ENCODE measurements around the gene MBD6. TPM values are rescaled to one million over a fixed set of nuclear protein-coding genes. Genes with fewer than 3 reads are reported as not detected.

The MBD6 gene
- total RNA-seq, 2 experiments from 2014 or later: 23.9 to 110 TPM

DNA sequence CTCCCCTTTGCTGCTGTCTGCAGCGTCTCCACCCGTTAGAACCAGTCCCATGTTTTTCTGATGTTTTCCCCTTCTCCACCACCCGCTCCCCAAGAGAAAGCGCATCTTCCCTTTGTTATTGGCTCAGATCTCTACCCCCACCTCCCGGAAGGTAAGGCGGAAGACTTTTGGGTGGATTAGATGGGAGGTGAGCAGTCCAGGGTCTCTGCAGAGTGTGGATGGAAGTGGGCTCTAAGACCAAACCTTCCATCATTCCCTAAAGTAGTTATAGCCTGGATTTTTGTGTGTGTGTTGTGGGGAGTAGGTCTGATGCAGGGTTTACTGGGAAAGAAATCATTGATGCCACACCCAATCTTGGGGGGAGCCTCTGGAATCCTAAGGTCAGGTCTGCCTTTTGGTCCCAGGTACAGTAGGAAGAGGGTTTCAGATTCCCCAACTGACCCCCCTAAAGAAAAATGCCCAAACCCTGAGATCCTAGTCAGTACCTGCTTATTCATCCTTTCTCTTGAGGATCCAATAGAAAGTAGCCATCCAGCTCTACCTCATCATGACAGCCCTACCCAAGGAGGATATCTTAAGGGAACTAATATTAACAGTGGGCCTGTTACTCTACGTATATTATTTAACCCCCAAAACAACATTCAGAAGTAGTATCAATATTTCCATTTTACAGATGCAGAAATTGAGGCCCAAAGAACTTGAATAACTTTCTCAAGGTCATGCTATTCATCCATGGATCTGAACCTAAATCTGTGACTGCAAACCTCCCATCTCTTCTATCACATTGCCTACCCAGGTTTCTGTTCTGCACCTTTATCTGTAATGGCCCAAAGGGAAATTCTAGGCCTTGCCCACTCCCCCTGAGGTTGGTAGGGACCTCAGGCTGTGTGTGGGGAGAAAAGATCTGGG lies 28.3 kb downstream of the MBD6 start:
- POLR2A ChIA-PET: no interaction called here
- no peak for TF ChIP-seq CTCF (conservative IDR thresholded peaks at IDR 0.05; ENCODE audit: low read length)
- TF ChIP-seq EZH2phosphoT487 (IDR thresholded peaks at IDR 0.05; ENCODE audit: borderline replicate concordance, low read depth, low read length): no peak
- CTCF ChIA-PET (ENCODE audit: unreplicated experiment): no interaction called here
- intact Hi-C loops (cut with micrococcal nuclease; ENCODE audit: unreplicated experiment): no loop called here
- Histone ChIP-seq H3K4me2 (ENCODE audit: low read length) (no peak overlapping the region), H3K4me3 (ENCODE audit: low read depth, low read length, poor library complexity, severe bottlenecking) (no peak overlapping the region), H2AFZ (ENCODE audit: low read length) (no peak overlapping the region), H3K27ac (ENCODE audit: low read depth, low read length, poor library complexity, severe bottlenecking) (no peak overlapping the region), H3K4me1 (ENCODE audit: insufficient read depth, low read length, poor library complexity, severe bottlenecking) (peaks cover 10% of the 10 kb centered on the region), H3K9me3 (ENCODE audit: low read length) (no peaks in the 10 kb centered on the region), H3K9me2 (ENCODE audit: insufficient read depth, low read length) (no peaks in the 10 kb centered on the region), H3K36me3 (ENCODE audit: insufficient read depth, low read length) (no peaks in the 10 kb centered on the region), H3K79me2 (ENCODE audit: insufficient read depth, low read depth, low read length) (peaks cover 9% of the 10 kb centered on the region; the same call in 1 of the 2 replicates), H4K20me1 (ENCODE audit: insufficient read depth, low read length) (no peaks in the 10 kb centered on the region)
- DNase-seq (ENCODE audit: low spot score): no peak
- BruUV-seq (replicated peaks): no TSS peak

GRCh38 chr12:57551637-57552305 lies 29.1 kb downstream of the MBD6 start:
- H3K79me2 ChIP-seq (ENCODE audit: insufficient read depth, low read depth, low read length): peaks cover 2% of the 10 kb centered on the region; the same call in 1 of the 2 replicates
- no peak overlapping the region for H3K4me3 ChIP-seq (ENCODE audit: low read depth, low read length, poor library complexity, severe bottlenecking)
- H3K4me1 ChIP-seq (ENCODE audit: insufficient read depth, low read length, poor library complexity, severe bottlenecking): peaks cover 6% of the 10 kb centered on the region
- H3K27ac ChIP-seq (ENCODE audit: low read depth, low read length, poor library complexity, severe bottlenecking): no peak overlapping the region
- TF ChIP-seq EZH2phosphoT487 (IDR thresholded peaks at IDR 0.05; ENCODE audit: borderline replicate concordance, low read depth, low read length) (no peak), CTCF (conservative IDR thresholded peaks at IDR 0.05; ENCODE audit: low read length) (no peak)
- no peak overlapping the region for H3K4me2 ChIP-seq (ENCODE audit: low read length)
- DNase-seq (ENCODE audit: low spot score): no peak
- no peaks in the 10 kb centered on the region for H4K20me1 ChIP-seq (ENCODE audit: insufficient read depth, low read length)
- intact Hi-C loops (cut with micrococcal nuclease; ENCODE audit: unreplicated experiment): no loop called here
- no peak overlapping the region for H2AFZ ChIP-seq (ENCODE audit: low read length)
- POLR2A ChIA-PET: interaction anchor here (0.6 to 0.7 kb wide), 2 partner anchors 15 to 31 kb away, joined by 3 to 6 read pairs; no protein-coding TSS in a partner anchor
- CTCF ChIA-PET (ENCODE audit: unreplicated experiment): no interaction called here
- no TSS peak for BruUV-seq (replicated peaks)
- no peaks in the 10 kb centered on the region for H3K9me2 ChIP-seq (ENCODE audit: insufficient read depth, low read length)
- H3K36me3 ChIP-seq (ENCODE audit: insufficient read depth, low read length): no peaks in the 10 kb centered on the region
- no peaks in the 10 kb centered on the region for H3K9me3 ChIP-seq (ENCODE audit: low read length)

All from OCI-LY7 (cell line).